Measurements from ENCODE around the gene NFATC2. TPM values are rescaled to one million over a fixed set of nuclear protein-coding genes. Genes with fewer than 3 reads are reported as not detected.
A peak's percentile ranks its signal among the peaks of the same experiment; 100 is the strongest.

Gene NFATC2
- total RNA-seq, 1 experiment from 2014 or later = 15.8 TPM

DNA sequence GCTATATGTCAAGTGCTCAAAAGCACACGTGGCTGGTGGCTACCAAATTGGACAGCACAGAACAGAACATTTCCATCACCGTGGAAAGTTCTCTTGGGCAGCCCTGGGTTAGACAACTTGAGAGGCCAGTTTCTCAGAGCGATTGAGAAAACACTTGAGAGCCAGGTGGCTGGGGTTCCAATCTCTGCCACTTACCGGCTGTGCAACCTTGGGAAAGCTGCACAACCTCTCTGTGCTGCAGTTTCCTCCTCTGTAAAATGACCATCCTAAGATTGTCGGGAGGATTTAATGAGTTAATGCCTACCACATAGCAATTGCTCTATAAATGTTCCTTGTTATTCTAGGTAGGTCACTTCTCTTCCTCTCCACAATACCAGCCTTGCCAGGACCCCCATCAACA lies 25.1 kb upstream of the NFATC2 start:
- peaks cover 26% of the 10 kb centered on the region for H3K4me1 Mint-ChIP-seq (ENCODE audit: low read depth, unreplicated experiment)

DNA sequence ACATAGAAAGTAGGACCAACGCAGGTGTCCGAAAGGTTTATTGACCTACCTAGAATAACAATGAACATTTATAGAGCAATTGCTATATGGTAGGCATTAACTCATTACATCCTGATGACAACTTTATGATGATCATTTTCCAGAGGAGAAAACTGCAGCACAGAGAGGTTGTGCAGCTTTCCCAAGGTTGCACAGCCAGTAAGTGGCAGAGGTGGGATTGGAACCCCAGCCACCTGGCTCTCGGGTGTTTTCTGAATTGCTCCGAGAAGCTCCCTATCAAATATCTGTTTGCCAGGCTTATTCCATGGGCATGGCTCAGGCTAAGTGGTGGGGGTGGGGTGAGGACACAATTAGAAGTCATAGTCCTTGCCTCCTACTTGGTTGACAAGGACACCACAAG lies 24.1 kb upstream of the NFATC2 start:
- no peak overlapping the region for H3K27ac Mint-ChIP-seq (ENCODE audit: unreplicated experiment)
- peaks cover 69% of the 10 kb centered on the region for H3K27me3 Mint-ChIP-seq (ENCODE audit: unreplicated experiment)
- intact Hi-C loops (cut with micrococcal nuclease; ENCODE audit: unreplicated experiment) = no loop called here
- peaks cover 3% of the 10 kb centered on the region for H3K9me3 Mint-ChIP-seq (ENCODE audit: low read depth, unreplicated experiment)
- CTCF ChIA-PET = no interaction called here
- DNase-seq = no peak
- peaks cover 5% of the 10 kb centered on the region for H3K36me3 Mint-ChIP-seq (ENCODE audit: insufficient read depth, unreplicated experiment)
- no TSS peak for BruUV-seq (replicated peaks)
- TF ChIP-seq, protein P1, sequence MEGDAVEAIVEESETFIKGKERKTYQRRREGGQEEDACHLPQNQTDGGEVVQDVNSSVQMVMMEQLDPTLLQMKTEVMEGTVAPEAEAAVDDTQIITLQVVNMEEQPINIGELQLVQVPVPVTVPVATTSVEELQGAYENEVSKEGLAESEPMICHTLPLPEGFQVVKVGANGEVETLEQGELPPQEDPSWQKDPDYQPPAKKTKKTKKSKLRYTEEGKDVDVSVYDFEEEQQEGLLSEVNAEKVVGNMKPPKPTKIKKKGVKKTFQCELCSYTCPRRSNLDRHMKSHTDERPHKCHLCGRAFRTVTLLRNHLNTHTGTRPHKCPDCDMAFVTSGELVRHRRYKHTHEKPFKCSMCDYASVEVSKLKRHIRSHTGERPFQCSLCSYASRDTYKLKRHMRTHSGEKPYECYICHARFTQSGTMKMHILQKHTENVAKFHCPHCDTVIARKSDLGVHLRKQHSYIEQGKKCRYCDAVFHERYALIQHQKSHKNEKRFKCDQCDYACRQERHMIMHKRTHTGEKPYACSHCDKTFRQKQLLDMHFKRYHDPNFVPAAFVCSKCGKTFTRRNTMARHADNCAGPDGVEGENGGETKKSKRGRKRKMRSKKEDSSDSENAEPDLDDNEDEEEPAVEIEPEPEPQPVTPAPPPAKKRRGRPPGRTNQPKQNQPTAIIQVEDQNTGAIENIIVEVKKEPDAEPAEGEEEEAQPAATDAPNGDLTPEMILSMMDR (IDR thresholded peaks at IDR 0.05; ENCODE audit: unreplicated experiment) = no peak
- peaks cover 34% of the 10 kb centered on the region for H3K4me1 Mint-ChIP-seq (ENCODE audit: low read depth, unreplicated experiment)
- no peak overlapping the region for H3K4me3 Mint-ChIP-seq (ENCODE audit: low read depth, unreplicated experiment)

More for the DNA sequence above, 25.1 kb upstream of the NFATC2 start:
- BruUV-seq (replicated peaks) = no TSS peak
- intact Hi-C loops (cut with micrococcal nuclease; ENCODE audit: unreplicated experiment) = no loop called here
- H3K27ac Mint-ChIP-seq (ENCODE audit: unreplicated experiment) = no peak overlapping the region
- peaks cover 3% of the 10 kb centered on the region for H3K9me3 Mint-ChIP-seq (ENCODE audit: low read depth, unreplicated experiment)
- TF ChIP-seq, protein P1 (IDR thresholded peaks at IDR 0.05; ENCODE audit: unreplicated experiment) = no peak
- CTCF ChIA-PET = interaction anchor here (0.5 kb wide), 1 partner anchor 25 kb away, joined by 5 read pairs; the partner anchor contains the start of gene NFATC2
- peaks cover 63% of the 10 kb centered on the region for H3K27me3 Mint-ChIP-seq (ENCODE audit: unreplicated experiment)
- DNase-seq = no peak
- no peak overlapping the region for H3K4me3 Mint-ChIP-seq (ENCODE audit: low read depth, unreplicated experiment)
- peaks cover 5% of the 10 kb centered on the region for H3K36me3 Mint-ChIP-seq (ENCODE audit: insufficient read depth, unreplicated experiment)

DNA sequence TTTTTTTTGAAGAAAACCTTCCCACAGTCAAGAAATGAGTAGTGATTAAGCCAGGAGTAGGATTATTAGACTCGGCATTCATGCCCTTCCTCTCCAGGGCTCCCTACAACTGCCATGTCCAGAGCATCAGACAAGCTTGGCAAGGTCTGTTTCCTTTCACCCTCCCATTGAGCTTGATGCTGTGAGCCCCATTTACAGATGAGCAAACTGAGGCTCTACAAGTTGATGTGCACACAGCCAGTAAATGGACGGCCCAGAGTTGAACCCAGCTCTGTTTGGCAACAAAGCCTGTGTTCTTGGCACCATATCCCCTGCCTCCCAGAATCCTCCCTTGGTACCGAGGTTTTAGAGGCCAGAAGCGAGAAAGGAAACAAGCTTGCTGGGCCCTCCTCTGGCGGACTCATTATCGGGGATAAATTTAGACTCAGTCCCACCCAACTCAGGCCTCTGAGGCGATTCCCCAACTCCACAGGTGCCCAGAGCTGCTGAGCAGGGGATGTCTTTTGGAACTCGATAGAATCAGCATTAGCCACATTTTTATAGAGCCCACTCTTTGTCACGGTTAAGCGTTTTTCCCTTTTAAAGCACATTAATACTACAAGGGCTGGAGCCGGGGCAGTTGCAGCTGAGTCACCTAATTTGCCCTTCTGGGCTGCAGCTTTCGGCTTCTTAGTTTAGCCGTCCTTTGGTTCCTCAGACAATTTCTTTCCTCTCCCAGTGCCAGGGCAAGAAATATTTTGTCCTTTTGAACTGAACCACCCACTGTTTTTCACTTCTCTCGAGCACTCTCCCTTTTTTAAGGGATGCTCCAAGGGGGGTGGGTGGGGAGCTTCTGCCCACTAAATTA lies 23.0 kb upstream of the NFATC2 start:
- intact Hi-C loops (cut with micrococcal nuclease; ENCODE audit: unreplicated experiment) = no loop called here
- peaks cover 5% of the 10 kb centered on the region for H3K36me3 Mint-ChIP-seq (ENCODE audit: insufficient read depth, unreplicated experiment)
- TF ChIP-seq, protein P1 (IDR thresholded peaks at IDR 0.05; ENCODE audit: unreplicated experiment) = no peak
- H3K27me3 Mint-ChIP-seq (ENCODE audit: unreplicated experiment) = peaks cover 69% of the 10 kb centered on the region
- H3K4me3 Mint-ChIP-seq (ENCODE audit: low read depth, unreplicated experiment) = no peak overlapping the region
- CTCF ChIA-PET = no interaction called here
- no peak for DNase-seq
- H3K4me1 Mint-ChIP-seq (ENCODE audit: low read depth, unreplicated experiment) = peaks cover 43% of the 10 kb centered on the region
- no peak overlapping the region for H3K27ac Mint-ChIP-seq (ENCODE audit: unreplicated experiment)
- peaks cover 3% of the 10 kb centered on the region for H3K9me3 Mint-ChIP-seq (ENCODE audit: low read depth, unreplicated experiment)
- no TSS peak for BruUV-seq (replicated peaks)

DNA sequence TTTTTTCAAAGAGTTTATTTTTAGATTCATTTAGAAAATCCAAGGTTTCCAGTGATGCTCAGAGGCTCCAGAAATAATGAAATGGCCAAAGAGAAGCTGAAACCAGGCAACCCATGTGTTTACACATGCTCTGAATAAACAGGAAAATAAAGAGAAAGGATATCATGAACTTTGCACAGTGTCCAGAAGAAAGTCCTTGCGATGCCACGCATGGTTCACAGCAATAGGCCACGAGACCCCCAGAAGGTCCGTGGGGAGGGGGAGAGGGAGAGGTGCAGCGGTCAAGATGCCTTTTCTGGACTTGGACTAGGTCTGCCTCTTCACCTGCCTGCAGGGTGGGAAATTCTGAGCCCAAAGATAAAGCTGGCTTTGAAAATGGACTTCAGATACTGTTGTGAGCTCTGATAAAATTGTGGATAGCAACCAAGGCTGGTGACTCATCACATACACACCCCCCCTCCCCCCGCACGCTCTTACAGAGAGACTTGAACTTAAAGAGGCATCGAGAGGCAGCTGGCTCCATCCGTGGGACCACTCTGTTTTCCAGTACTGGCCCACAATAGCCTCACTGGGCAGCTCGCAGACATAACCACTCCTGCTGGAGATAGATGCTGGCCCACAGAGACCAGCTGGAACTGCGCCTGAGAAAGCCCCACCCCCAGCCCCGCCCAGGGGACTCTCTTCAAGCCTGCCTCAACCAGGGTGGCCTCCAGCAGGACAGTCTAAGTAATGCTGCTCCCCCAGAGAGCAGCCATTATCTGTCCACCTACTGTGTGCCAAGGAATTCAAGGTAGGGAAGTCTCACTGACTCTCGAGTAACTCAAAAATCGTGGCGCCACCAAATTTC lies 21.2 kb upstream of the NFATC2 start:
- H3K27me3 Mint-ChIP-seq (ENCODE audit: unreplicated experiment) = peaks cover 68% of the 10 kb centered on the region
- CTCF ChIA-PET = interaction anchor here (0.5 to 1.4 kb wide), 8 partner anchors 21 to 576 kb away, joined by 3 to 5 read pairs (median 3); partner anchors contain the start of gene NFATC2
- H3K36me3 Mint-ChIP-seq (ENCODE audit: insufficient read depth, unreplicated experiment) = no peaks in the 10 kb centered on the region
- intact Hi-C loops (cut with micrococcal nuclease; ENCODE audit: unreplicated experiment) = no loop called here
- no TSS peak for BruUV-seq (replicated peaks)
- no peaks in the 10 kb centered on the region for H3K9me3 Mint-ChIP-seq (ENCODE audit: low read depth, unreplicated experiment)
- H3K27ac Mint-ChIP-seq (ENCODE audit: unreplicated experiment) = no peak overlapping the region
- H3K4me1 Mint-ChIP-seq (ENCODE audit: low read depth, unreplicated experiment) = peaks cover 31% of the 10 kb centered on the region
- DNase-seq = peak; percentile 79
- peak overlapping the region; percentile 17 for H3K4me3 Mint-ChIP-seq (ENCODE audit: low read depth, unreplicated experiment)
- TF ChIP-seq, protein P1 (IDR thresholded peaks at IDR 0.05; ENCODE audit: unreplicated experiment) = no peak
